K562 (cell line): ENCODE data around the gene MLN. TPM values are rescaled to one million over a fixed set of nuclear protein-coding genes. Genes with fewer than 3 reads are reported as not detected.

Source experiments
- ARID2 ChIP-seq: fragments of 450-650 bp; IDR thresholded peaks from 2 replicates; pipeline ENCODE4 v1.6.1; 2017; ENCODE audit warnings: antibody characterized with exemption, mild to moderate bottlenecking
- ATF7 ChIP-seq: fragments of 450-650 bp; IDR thresholded peaks from 2 replicates; pipeline ENCODE4 v1.7.1; 2014; ENCODE audit warnings: mild to moderate bottlenecking, moderate library complexity
- FOXK1 ChIP-seq: sonication (generic); formaldehyde crosslinking; IDR thresholded peaks from 2 replicates; pipeline ENCODE4 v1.8.0; 2022; ENCODE audit warnings: missing genetic modification reagents, mild to moderate bottlenecking, borderline replicate concordance
- MTA3 ChIP-seq: fragments of 450-650 bp; formaldehyde crosslinking; IDR thresholded peaks from 2 replicates; pipeline ENCODE4 v1.6.1; 2017; ENCODE audit warnings: mild to moderate bottlenecking, borderline replicate concordance
- NR2F6 ChIP-seq: fragments of 450-650 bp; formaldehyde crosslinking; IDR thresholded peaks from 2 replicates; pipeline ENCODE4 v1.4.0; 2020; ENCODE audit warnings: mild to moderate bottlenecking
- PTBP1 ChIP-seq: fragments of 200-400 bp; formaldehyde crosslinking; IDR thresholded peaks from 2 replicates; pipeline ENCODE4 v1.6.1; 2017; ENCODE audit warnings: low read depth, low read length
- RB1 ChIP-seq: fragments of 450-650 bp; IDR thresholded peaks from 2 replicates; pipeline ENCODE4 v1.6.1; 2017; ENCODE audit warnings: low read depth, mild to moderate bottlenecking
- SAFB ChIP-seq: fragments of 200-400 bp; formaldehyde crosslinking; IDR thresholded peaks from 2 replicates; pipeline ENCODE4 v1.6.1; 2017; ENCODE audit warnings: low read depth, low read length, borderline replicate concordance
- SAFB2 ChIP-seq: fragments of 200-400 bp; formaldehyde crosslinking; IDR thresholded peaks from 2 replicates; pipeline ENCODE4 v1.6.1; 2018; ENCODE audit warnings: borderline replicate concordance, low read length, low read depth, moderate library complexity; ENCODE audit not compliant: severe bottlenecking
- SMARCE1 ChIP-seq: fragments of 450-650 bp; IDR thresholded peaks from 2 replicates; pipeline ENCODE4 v1.7.1; 2016; ENCODE audit warnings: mild to moderate bottlenecking
- ZNF24 ChIP-seq: fragments of 450-650 bp; IDR thresholded peaks from 2 replicates; pipeline ENCODE4 v1.6.1; 2016
- polyA plus RNA-seq, 8 experiments: library from polyadenylated mRNA; depleted of rRNA in 4 of 8; stranded (reverse) in 5 of 8; unstranded in 3 of 8; fragments of >200 nt; fragmentation: Nextera tagmentation in 2 of 8; fragmentation: Illumina TruSeq in 1 of 8; extraction: Ambion mirVana in 2 of 8; extraction: Trizol in 1 of 8; gene quantifications; 2 replicates each; pipeline versions ENCODE4 v1.2.1 to v1.2.3, GENCODE V29; 2011 to 2014; ENCODE audit warnings: inconsistent platforms in 1 of 8, missing spikeins in 1 of 8
- total RNA-seq, 7 experiments: library from RNA; depleted of rRNA in 6 of 7; stranded (reverse); fragments of >200 nt in 6 of 7; fragmentation: Illumina TruSeq in 2 of 7; extraction: Trizol in 2 of 7; gene quantifications; 2 replicates each; pipeline versions ENCODE4 v1.2.1 to v1.2.3, GENCODE V29; 2011 to 2021; ENCODE audit warnings: low replicate concordance in 1 of 7
- TF ChIP-seq, protein P1 (sequence below): fragments of 200-800 bp; sonication (Bioruptor generic); IDR thresholded peaks from 2 replicates; pipeline ENCODE4 v1.6.1; 2016; ENCODE audit warnings: missing genetic modification characterization, missing compliant biosample characterization
- TF ChIP-seq, protein P2 (sequence below): sonication (generic); formaldehyde crosslinking; IDR thresholded peaks from 2 replicates; pipeline ENCODE4 v1.8.1; 2023; ENCODE audit warnings: mild to moderate bottlenecking, missing genetic modification reagents
- TF ChIP-seq, protein P3 (sequence below): fragments of 450-650 bp; formaldehyde crosslinking; IDR thresholded peaks from 2 replicates; pipeline ENCODE4 v1.4.0; 2020; ENCODE audit warnings: mild to moderate bottlenecking
- TF ChIP-seq, protein P4 (sequence below): sonication (generic); formaldehyde crosslinking; IDR thresholded peaks from 2 replicates; pipeline ENCODE4 v1.8.0; 2022; ENCODE audit warnings: mild to moderate bottlenecking, missing genetic modification reagents
- TF ChIP-seq, protein P5 (sequence below): fragments of 450-650 bp; formaldehyde crosslinking; IDR thresholded peaks from 2 replicates; pipeline ENCODE4 v1.4.0; 2020; ENCODE audit warnings: mild to moderate bottlenecking, mixed read lengths

MLN gene
- total and polyA plus RNA-seq, 9 of the 15 experiments (the other 6 are each of a cell fraction or from before 2014, with no cell fraction given): not detected

DNA sequence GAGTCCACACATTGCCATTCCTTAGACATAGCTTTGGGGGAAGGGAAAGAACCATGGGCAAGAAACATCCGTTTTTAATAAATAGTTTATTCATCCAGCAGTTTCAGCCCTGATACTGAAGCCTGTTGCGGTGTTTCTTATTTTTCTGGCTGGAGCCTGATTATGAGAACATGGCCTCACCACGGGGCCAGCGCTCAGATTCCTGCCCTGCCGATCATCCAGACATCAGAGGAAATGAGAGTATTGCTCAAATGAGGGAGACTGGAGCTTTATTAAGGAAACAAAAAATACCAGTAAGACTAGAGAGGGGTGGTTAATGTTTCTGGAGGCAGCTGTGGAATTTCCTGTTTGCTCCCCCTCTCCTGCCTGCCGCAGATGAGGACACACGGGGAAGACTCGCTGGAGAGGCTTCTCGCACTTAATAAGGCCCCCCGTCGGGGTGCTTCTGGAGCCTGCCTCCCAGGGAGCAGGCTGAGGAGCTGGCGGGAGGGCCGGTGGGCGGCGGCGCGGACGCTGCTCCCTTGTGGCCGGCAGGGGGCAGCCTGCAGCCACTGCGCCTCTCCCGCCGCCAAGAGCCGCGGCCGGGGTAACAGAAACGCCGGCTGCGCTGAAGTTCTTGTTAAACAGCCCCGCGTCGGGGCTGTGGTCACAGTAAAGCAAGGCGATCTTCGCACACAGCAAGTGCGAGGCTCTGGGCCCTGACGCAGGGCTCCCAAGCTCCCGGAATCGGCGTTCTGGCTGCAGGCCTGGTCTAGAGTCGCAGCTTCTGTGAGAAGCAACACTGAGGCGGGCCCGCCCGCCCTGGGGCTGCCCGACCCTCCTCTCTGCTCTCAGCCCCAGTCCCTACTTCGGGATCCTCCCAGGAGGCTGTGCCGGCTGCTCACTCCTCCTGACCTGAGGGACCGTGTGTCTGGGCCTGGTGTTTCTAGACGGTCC lies 32.4 kb downstream of the MLN start (continued):
- TF ChIP-seq, protein P1, sequence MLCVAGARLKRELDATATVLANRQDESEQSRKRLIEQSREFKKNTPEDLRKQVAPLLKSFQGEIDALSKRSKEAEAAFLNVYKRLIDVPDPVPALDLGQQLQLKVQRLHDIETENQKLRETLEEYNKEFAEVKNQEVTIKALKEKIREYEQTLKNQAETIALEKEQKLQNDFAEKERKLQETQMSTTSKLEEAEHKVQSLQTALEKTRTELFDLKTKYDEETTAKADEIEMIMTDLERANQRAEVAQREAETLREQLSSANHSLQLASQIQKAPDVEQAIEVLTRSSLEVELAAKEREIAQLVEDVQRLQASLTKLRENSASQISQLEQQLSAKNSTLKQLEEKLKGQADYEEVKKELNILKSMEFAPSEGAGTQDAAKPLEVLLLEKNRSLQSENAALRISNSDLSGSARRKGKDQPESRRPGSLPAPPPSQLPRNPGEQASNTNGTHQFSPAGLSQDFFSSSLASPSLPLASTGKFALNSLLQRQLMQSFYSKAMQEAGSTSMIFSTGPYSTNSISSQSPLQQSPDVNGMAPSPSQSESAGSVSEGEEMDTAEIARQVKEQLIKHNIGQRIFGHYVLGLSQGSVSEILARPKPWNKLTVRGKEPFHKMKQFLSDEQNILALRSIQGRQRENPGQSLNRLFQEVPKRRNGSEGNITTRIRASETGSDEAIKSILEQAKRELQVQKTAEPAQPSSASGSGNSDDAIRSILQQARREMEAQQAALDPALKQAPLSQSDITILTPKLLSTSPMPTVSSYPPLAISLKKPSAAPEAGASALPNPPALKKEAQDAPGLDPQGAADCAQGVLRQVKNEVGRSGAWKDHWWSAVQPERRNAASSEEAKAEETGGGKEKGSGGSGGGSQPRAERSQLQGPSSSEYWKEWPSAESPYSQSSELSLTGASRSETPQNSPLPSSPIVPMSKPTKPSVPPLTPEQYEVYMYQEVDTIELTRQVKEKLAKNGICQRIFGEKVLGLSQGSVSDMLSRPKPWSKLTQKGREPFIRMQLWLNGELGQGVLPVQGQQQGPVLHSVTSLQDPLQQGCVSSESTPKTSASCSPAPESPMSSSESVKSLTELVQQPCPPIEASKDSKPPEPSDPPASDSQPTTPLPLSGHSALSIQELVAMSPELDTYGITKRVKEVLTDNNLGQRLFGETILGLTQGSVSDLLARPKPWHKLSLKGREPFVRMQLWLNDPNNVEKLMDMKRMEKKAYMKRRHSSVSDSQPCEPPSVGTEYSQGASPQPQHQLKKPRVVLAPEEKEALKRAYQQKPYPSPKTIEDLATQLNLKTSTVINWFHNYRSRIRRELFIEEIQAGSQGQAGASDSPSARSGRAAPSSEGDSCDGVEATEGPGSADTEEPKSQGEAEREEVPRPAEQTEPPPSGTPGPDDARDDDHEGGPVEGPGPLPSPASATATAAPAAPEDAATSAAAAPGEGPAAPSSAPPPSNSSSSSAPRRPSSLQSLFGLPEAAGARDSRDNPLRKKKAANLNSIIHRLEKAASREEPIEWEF: no peak
- TF ChIP-seq, protein P2, sequence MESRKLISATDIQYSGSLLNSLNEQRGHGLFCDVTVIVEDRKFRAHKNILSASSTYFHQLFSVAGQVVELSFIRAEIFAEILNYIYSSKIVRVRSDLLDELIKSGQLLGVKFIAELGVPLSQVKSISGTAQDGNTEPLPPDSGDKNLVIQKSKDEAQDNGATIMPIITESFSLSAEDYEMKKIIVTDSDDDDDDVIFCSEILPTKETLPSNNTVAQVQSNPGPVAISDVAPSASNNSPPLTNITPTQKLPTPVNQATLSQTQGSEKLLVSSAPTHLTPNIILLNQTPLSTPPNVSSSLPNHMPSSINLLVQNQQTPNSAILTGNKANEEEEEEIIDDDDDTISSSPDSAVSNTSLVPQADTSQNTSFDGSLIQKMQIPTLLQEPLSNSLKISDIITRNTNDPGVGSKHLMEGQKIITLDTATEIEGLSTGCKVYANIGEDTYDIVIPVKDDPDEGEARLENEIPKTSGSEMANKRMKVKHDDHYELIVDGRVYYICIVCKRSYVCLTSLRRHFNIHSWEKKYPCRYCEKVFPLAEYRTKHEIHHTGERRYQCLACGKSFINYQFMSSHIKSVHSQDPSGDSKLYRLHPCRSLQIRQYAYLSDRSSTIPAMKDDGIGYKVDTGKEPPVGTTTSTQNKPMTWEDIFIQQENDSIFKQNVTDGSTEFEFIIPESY (CRISPR knock-in tag): 0 out of 2 replicates have a peak, but pooled peaks have one; percentile 20
- 0 out of 2 replicates have a peak, but pooled peaks have one; percentile 61 for TF ChIP-seq MTA3
- no peak for TF ChIP-seq SMARCE1
- TF ChIP-seq, protein P3, sequence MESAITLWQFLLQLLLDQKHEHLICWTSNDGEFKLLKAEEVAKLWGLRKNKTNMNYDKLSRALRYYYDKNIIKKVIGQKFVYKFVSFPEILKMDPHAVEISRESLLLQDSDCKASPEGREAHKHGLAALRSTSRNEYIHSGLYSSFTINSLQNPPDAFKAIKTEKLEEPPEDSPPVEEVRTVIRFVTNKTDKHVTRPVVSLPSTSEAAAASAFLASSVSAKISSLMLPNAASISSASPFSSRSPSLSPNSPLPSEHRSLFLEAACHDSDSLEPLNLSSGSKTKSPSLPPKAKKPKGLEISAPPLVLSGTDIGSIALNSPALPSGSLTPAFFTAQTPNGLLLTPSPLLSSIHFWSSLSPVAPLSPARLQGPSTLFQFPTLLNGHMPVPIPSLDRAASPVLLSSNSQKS (CRISPR knock-in tag): no peak
- TF ChIP-seq ZNF24: peak; percentile 60
- TF ChIP-seq, protein P4, sequence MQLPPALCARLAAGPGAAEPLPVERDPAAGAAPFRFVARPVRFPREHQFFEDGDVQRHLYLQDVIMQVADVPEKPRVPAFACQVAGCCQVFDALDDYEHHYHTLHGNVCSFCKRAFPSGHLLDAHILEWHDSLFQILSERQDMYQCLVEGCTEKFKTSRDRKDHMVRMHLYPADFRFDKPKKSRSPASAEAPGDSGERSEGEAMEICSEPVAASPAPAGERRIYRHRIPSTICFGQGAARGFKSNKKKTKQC (CRISPR knock-in tag): no peak
- TF ChIP-seq ATF7: peak; percentile 66
- TF ChIP-seq ARID2: peak; percentile 62; the same call in 1 of the 2 replicates
- no peak for TF ChIP-seq SAFB2
- TF ChIP-seq NR2F6: no peak
- no peak for TF ChIP-seq SAFB
- TF ChIP-seq RB1: peak; percentile 99
- TF ChIP-seq, protein P5, sequence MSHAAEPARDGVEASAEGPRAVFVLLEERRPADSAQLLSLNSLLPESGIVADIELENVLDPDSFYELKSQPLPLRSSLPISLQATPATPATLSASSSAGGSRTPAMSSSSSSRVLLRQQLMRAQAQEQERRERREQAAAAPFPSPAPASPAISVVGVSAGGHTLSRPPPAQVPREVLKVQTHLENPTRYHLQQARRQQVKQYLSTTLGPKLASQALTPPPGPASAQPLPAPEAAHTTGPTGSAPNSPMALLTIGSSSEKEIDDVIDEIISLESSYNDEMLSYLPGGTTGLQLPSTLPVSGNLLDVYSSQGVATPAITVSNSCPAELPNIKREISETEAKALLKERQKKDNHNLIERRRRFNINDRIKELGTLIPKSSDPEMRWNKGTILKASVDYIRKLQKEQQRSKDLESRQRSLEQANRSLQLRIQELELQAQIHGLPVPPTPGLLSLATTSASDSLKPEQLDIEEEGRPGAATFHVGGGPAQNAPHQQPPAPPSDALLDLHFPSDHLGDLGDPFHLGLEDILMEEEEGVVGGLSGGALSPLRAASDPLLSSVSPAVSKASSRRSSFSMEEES (CRISPR knock-in tag): no peak
- peak; percentile 7; the same call in 1 of the 2 replicates for TF ChIP-seq FOXK1 (CRISPR knock-in tag)
- TF ChIP-seq PTBP1: no peak
